Putamen (tissue), 1 donor: ENCODE results near the gene NPL.
A peak's percentile ranks its signal among the peaks of the same experiment; 100 is the strongest.

Source experiments
- DNase-seq: peaks from one replicate; pipeline ENCODE4 v3.0.0-alpha.2; 2016; ENCODE audit warnings: low spot score

The NPL gene

DNA sequence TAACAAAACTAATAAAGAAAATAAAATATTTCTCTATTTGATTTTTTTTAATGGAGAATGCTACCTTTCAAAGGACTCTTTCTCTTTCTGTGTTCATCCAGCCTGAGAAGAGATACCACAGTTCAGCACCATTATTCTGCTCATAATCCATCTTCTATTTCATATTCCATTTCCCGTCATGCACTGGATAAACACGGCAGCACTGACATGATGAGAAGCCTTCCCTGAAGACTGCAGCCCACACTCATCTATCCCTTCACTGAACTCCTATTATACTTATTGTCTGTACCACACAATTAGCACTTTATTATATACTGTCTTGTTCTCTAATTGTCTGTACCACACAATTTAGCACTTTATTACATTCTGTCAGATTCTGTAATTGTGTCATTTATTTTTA lies 10.7 kb upstream of the NPL start:
- DNase-seq, result peak; percentile 45

DNA sequence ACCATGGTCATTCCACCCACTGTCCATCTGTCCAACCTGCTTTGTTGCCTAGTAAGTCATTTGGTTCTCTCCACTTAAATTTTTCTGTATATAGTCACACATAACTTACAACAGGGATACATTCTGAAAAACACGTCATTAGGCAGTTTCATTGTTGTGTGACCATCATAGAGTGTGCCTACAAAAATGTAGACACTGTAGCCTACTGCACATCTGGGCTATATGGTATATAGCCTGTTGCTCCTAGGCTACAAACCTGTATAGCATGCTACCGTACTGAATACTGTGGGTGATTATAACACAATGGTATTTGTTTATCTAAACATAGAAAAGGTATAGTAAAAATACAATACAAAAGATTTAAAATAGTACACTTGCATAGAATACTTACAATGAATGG lies 10.0 kb upstream of the NPL start:
- no peak for DNase-seq

DNA sequence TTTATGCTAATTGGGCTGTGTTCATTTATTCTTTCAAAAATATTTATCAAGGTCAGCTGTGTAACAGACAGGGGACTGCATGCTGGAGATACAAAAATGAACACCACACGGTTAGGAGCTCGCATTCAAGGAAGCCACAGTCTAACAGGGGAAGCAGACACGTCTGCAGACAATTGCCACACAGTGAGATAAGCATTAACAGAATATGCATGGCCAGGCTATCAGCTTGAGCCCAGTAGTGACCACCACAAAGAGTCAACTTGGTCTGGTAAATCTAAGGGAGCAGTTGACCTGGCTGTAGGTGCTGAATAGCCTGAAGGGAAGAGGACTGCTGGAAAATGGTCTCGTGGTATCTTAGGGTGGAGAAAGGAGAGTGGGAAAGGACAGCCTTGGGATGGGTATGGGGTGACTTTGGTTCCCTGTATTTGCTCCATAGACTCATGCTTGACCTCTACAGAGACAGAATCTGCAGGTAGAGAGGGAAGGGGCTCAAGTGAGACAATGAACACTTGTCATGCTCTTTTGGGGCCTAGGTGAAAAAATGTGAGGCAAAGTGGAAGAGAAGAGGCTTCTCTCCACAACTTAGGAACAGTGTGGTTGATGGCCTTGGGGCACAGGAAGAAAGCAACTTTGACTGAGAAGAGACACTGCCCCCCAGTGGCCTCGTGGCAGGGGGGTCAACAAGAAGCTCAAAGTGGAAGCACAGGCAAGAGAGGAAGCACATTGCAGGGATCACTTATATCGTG lies 7.6 kb upstream of the NPL start:
- DNase-seq, result peak; percentile 75

DNA sequence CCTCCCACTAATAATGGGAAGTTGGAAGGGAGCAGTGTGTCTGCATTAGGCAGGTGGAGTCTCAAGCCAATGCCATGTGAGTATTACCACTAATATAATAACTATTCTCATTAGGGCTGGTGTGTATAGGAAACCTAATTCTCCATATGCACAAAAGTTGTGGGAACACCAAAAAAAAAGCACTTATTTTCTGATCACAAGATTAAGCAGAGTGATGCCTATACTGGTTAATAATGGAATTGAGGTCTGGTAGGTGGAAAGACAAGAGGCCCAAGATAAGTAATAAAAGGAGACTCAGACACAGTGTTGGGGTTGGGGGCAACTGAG lies 7.0 kb upstream of the NPL start:
- no peak for DNase-seq

DNA sequence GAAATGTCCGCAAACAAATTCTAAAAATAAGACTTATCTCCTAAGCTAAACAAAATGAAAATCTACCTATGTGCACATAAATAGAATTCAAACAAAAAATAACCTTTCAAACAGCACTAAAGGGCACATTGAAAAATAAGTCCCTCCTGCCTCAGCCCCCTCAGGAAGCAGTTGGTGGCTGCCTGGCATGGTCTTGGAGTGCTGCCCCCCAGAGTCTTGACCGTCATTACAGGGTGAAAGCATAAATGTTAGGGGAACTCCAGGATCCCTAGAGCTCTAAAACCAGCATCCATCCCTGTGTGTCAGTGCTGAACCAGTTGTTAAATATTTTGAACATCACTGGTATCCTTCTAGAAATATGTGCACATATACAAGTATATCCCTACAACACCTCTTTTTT lies 6.5 kb upstream of the NPL start:
- DNase-seq, result no peak

DNA sequence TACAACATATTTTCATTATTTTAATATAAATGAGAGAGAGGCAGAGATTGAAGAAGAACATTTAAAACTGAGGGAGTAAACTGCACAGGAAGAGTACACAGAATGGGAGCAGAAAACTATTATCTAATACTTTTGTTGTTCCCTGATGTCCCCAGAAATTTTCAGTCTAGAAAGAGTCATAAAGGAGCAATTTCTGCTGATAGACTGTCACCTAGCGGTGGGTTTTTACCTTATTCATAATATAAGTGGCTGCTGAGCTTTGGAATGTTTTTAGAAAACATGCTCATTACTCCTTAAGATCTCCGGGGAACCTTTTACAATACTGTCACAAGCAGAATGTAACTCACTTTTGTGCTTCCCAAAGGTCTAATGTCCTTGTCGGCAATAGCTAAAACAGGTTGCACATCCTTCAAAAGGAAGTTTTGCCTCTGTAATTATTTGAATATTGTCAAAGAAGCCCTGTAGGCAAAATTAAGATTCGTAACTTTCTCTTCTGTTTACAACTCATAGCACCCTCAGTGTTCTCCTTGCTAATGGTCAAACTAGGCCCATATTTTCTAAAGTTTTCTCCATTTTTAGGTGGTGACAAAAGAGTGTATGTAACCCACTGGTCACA lies 4.9 kb upstream of the NPL start:
- peak; percentile 49 for DNase-seq

DNA sequence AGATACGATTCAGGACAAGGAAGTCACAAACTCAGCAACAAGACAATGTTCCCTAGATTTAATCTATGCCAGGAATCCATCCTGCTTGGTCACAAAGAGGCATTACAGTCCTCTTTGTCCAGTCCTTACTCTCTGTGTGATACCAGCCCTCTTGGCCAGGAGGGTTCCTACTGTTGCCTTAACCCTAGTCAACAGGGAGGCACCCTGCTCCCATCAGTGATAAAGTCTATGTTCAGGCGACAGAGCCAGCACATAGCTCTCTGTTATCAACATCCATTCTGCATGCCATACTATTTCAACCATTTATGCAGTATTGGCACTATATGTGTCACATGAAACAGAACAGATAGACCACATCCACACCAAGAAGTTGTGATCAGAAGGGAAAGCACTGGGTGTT lies 4.4 kb upstream of the NPL start:
- DNase-seq, result no peak

DNA sequence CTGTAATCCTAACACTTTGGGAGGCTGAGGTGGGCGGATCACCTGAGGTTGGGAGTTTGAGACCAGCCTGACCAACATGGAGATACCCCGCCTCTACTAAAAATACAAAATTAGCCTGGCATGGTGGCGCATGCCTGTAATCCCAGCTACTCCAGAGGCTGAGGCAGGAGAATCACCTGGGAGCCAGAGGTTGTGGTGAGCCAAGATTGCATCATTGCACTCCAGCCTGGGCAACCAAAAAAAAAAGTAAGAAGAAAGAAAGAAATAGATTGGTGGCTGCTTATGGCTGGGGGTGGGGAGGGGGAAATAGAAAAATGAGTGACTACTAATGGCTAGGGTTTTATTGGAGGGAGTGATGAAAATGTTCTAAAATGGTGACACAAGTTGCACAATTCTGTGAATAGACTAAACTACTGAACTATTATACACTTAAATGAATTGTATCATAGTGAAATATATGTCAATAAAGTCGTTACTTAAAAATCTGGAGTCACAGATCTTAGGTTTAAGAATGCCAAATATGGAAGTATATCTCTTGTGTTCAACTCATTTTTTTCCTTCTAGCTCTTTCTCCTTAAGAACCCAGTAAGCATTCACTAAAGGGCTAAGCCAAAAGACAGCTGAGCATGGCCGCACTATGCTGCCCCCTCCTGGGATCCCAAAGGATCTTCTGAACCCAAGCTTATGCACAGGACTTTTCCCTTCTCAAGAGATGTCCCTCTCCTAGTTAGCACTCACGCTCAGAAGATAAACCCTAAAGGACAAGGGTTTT lies 3.2 kb upstream of the NPL start:
- peak; percentile 49 for DNase-seq

DNA sequence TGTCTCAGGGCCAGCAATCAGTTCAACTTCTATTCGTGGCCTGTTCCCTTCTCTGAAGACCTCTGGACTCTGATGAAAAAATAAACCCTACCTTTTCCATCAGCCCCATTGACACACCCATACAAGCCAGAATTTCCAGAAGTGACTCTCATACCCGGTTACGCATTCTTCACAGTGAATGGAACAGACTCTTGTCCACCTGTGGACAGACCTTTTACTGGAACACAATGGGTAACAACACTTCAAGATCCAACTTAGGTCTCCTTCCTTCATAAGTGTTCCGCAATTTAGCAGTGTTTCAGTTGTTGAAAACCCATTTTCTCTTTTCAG lies 2.6 kb upstream of the NPL start:
- DNase-seq, result no peak

DNA sequence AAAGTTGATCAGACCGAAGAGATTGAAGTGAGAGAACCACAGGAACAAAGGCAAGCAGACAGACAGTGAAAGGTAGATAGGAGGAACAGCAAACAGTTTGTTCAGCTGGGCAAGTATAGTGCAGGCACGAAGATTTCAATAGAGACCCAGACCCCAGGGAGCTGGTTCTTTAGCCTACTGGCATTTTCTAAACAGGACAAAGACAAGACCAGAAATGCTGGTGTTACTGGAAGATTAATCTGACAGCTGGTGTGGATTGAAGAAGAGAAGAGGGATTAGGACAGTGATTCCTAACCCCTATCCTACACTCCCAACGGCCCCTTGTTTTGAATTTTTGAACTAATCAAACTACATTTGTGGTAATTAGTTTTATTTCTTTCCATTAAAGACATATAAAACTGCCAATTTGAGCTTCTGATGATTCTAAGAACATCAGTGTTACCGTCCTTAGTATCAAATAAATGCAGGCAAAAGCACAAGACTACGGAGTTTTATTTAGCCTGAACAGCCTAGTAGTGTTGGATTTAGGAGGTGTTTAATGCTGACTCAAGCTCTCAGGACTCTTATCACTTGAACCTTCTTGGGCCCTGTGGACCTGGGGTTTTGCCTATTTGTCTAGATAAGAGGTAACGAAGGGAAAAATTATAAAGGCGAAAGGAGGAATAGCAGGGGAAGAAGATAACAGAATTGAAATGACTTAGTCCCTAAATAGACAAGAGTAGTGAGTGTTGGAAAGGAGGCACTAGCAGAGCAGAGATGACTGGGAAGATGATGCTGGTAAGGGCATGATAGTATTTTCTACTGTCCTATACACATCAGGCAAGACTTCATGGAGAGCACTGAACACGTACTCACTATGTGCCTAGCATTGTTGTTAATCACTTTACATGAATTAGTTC lies 2.0 kb downstream of the NPL start:
- no peak for DNase-seq

DNA sequence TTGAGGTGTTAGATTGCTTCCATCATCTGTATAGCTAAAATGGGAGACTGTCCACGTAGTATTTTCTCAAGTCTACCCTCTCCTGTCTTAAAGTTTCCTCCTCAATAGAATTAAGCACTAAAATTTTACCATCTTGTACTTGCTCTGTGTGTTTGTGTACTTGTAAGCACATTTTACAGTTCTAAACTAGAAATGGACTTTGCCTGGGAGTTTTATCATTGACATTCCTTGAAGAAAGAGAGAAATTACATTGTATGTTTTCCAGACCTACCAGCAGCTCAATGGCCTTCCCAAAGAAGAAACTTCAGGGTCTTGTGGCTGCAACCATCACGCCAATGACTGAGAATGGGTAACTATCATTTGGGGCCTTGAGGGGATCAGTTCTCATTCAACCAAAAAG lies 4.5 kb downstream of the NPL start:
- DNase-seq, result no peak

DNA sequence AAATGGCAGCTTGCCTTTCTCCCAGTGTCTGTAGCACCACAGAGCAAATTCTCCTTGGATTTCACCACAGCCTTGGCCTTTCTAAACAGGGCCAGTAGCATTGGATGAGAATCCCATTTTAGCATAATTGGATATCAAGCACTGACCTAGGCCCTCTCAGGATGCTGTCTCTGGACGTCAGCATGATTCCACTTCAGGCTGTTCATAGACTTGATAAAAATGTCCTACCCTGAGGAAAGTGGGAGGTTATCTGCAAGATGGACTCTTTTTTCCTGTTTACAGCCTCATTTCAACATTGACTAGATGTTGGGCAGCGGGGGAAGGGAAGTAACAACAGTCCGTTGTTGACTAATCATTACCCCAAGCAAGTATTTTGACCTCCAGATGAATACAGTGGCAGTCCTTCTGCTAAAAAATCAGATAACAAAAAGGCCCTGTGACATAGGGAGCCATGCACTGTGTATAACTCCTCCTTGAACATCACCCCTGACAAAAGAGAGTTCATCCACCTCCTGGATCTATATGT lies 5.2 kb downstream of the NPL start:
- no peak for DNase-seq

DNA sequence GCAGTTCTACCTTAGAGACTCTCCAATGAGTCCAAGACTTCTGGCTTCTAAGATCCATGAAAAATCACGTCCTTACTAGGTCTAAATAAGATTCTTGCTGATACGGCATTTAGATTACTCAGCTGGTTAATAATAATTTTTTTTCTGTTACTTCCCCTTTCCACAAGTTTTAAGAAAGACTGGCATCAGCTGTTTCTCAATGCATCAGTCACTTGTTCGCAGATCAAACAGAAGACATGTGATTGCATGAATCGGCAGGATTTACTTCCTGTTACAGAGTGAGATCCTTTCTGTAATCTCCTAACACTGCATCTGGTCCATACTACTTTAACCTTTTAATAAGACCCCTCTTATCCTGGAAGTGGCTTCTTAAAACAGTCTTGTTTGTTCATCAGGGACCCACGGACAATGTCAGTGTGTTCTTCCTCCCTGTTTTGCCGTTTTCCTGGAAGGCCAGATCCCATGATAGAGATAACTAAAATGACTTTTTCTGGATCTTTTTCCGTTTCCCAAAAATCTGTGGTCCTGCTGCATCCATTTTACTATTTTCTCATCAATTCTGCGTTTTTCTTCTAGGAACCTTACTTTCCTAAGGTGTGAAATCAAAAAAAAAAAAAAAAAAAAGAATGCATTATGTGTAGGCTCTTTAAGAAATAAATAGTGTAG lies 6.1 kb downstream of the NPL start:
- DNase-seq, result no peak

DNA sequence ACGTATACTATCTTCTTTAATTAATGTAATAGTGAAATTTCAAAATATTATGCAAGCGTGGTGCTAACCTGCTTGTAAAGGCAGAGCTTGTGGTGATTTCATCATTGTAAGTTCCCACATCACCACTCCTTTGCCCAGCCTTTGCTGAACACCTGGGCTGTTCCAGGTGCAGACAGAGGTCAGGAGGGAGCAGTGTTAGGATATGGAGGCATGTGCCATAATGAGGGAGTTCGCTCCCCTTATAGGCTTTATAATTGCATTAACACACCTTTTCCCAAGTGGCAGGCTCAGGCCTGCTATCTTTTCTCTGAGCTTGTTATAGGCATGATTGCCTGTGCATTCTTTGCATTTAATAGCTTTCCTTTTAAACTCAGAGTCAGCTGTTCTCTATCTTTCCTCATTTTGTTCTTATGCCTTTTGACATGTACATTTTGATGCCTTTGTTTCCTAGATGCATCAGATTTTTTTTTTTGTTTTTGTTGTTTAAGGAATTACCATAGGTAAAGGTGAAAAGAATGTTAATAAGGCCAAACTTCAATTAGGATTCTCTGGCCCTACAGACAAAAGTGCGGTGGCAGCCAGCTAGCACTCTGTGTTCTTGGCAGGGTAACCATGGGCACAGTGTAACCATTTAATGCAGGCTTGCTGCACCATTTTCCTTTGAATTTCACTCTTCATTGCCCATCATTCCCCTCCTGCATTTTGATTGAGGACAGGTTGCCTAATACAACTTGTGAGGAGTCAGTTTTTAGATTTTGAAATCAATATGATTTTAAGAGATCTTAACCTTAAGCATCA lies 12.6 kb downstream of the NPL start:
- peak; percentile 45 for DNase-seq

DNA sequence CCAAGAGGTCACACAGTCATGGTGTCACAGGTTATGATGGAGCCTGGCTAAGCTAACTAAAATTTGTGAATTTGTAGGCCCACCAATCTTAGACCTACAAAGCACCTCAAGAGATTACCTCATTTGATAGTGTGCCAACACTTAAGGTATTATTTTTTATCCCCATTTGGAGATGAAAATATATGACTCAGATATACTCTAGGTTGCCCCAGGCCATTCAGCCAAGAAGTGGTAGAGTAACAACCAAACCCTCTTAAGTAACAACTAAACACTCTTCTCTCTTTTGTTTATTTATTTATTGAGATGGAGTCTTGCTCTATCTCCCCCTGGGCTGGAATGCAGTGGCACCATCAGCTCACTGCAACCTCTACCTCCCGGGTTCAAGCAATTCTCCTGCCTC lies 14.3 kb downstream of the NPL start:
- no peak for DNase-seq

DNA sequence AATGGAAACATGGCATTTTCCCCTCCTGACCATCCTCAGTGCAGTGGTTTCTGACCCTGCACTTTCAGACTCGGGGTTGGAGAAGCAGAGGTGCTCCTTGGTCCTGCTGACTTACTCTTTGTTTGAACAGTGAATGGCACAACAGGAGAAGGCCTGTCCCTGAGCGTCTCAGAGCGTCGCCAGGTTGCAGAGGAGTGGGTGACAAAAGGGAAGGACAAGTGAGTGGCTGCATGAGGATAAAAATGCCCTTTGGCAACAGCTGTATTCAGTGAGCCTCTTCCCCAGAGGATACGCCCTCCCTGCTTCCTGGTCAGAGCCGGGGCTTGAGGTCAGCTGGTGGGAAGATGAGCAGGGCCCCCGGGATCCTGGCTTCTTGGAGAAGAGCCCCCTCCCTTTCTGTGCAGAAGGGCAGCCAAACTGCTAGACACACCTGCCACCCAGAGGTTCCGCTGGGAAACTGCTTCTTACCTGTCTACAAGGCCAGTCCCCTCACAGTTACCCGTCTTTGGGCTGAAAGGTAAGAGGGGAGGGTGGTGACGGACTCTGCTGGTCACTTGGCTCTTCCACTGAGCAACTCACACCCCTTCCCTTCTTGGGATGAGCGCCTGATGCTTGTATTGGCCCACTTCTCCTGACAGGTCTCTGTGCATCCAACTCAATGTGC lies 16.6 kb downstream of the NPL start:
- no peak for DNase-seq

DNA sequence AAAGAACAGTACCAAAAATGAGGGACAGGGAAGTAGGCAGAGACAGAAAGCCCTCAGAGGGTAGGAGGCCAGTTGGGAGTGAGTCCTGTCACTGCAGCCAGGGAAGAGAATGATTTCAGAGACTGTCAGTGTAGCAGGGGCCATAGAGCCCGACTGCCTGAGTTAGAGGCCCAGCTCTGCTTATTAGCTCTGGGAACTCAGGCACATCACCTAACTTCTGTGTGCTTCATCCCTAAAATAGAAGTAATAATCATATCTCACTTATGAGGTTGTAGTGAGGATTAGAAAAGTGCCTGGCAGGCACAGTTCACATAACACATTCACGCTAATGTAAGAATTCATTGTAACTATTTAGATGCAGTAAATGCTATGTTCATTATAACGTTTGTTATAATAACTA lies 18.3 kb downstream of the NPL start:
- DNase-seq, result no peak

DNA sequence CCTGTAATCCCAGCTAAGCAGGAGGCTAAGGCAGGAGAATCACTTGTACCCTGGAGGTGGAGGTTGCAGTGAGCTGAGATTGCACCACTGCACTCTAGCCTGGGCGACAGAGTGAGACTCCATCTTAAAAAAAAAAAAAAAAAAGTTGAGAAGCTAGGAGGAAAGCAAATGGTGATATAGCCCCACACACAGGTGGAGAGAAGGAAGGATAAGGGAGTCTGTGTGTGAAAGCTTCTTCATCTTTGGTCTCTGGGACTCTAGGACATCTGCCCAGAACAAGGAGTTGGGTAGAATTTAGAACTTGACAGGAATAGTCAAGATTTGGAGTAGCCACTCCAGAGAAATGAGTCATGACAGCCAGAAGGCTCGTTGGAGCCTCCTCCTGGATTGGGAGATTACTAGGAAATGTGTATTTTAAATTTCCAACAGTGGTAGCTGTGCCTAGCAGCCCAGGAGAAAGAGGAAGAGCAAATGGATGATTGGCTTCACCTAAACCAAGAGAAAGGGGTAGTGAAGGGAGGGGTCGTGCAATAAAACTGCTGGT lies 19.9 kb downstream of the NPL start:
- no peak for DNase-seq

DNA sequence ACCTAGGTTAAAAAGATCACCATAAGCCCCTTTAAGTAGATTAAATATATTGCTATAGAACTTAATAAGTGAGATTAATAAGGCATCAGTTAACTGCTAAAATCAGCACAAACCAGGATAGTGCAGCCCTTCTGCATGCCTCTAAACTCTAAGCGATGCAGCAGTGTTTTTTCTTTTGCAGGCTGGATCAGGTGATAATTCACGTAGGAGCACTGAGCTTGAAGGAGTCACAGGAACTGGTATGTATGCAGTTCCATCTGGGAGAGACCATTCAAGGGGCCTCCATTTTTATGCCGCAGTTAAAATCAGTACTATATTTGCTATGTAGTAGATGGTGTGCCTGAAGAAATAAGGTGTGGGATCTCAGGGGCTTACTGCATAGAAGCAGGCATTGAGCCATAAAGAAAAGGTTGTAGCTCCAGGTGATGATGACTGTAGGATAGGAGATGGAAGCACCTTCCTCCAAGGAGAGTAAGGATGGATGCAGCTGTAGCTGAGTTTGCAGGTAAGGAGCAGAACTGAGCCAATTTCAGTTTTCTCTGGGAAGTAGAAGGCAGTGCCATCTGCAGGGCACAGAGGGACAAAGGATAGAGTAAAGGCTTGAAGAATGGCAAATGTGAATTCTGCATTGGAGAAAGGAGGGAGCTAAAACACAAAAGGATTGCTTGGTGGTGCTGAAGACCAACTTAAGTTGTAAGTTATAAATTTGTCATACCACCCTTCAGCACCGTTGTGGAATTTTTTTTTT lies 22.6 kb downstream of the NPL start:
- DNase-seq, result no peak
